Adipocyte (in vitro differentiated cells): ENCODE data around the gene SYCP2.

Experiments used
- DNase-seq: peaks from one replicate; pipeline ENCODE4 v3.0.0-alpha.2; 2015; ENCODE audit warnings: low read depth
- H3K27me3 ChIP-seq: replicated peaks from 2 replicates; pipeline ENCODE4 v1.7.0; 2013; ENCODE audit warnings: mild to moderate bottlenecking, low read length, moderate library complexity; ENCODE audit not compliant: control insufficient read depth, insufficient read depth
- H3K36me3 ChIP-seq: 2 replicates; pipeline ENCODE4 v1.7.0; 2013; ENCODE audit warnings: low read length, mild to moderate bottlenecking, moderate library complexity; ENCODE audit not compliant: control insufficient read depth, insufficient read depth, severe bottlenecking
- H3K4me1 ChIP-seq: 2 replicates; pipeline ENCODE4 v1.7.0; 2013; ENCODE audit warnings: mild to moderate bottlenecking, low read length, moderate library complexity; ENCODE audit not compliant: control insufficient read depth, insufficient read depth
- H3K4me3 ChIP-seq: 2 replicates; pipeline ENCODE4 v1.7.0; 2013; ENCODE audit warnings: mild to moderate bottlenecking, low read length, moderate library complexity
- H3K9ac ChIP-seq: 2 replicates; pipeline ENCODE4 v1.7.0; 2013; ENCODE audit warnings: mild to moderate bottlenecking, low read length, moderate library complexity
- H3K9me3 ChIP-seq: 2 replicates; pipeline ENCODE4 v1.7.0; 2013; ENCODE audit warnings: mild to moderate bottlenecking, low read length, moderate library complexity; ENCODE audit not compliant: control insufficient read depth

SYCP2 gene

GRCh38 chr20:59933849-59934585 is 580 bp upstream of the SYCP2 start:
- H3K9ac ChIP-seq: peak overlapping the region; percentile 71
- peak; percentile 95 for DNase-seq
- H3K4me3 ChIP-seq: peak overlapping the region; percentile 85
- no peaks in the 10 kb centered on the region for H3K27me3 ChIP-seq
- H3K9me3 ChIP-seq: no peaks in the 10 kb centered on the region
- peaks cover 31% of the 10 kb centered on the region for H3K4me1 ChIP-seq
- no peaks in the 10 kb centered on the region for H3K36me3 ChIP-seq

GRCh38 chr20:59932616-59933295 is 681 bp downstream of the SYCP2 start:
- Histone ChIP-seq H3K4me1 (peaks cover 18% of the 10 kb centered on the region), H3K36me3 (no peaks in the 10 kb centered on the region), H3K27me3 (no peaks in the 10 kb centered on the region), H3K9ac (no peak overlapping the region), H3K4me3 (no peak overlapping the region), H3K9me3 (no peaks in the 10 kb centered on the region)
- no peak for DNase-seq

- H3K27me3 ChIP-seq: no peaks in the 10 kb centered on the region
- no peaks in the 10 kb centered on the region for H3K9me3 ChIP-seq
- no peak overlapping the region for H3K9ac ChIP-seq
- DNase-seq: peak; percentile 45
- H3K36me3 ChIP-seq: no peaks in the 10 kb centered on the region
- H3K4me3 ChIP-seq: no peak overlapping the region
- H3K4me1 ChIP-seq: peaks cover 8% of the 10 kb centered on the region
These were observed 1.7 kb downstream of the SYCP2 start for GRCh38 chr20:59931511-59932312.

GRCh38 chr20:59925899-59926298 is 7.5 kb downstream of the SYCP2 start:
- no peak overlapping the region for H3K4me3 ChIP-seq
- H3K9me3 ChIP-seq: no peaks in the 10 kb centered on the region

GRCh38 chr20:59925359-59925758 is 8.1 kb downstream of the SYCP2 start:
- no peak overlapping the region for H3K9ac ChIP-seq
- H3K4me3 ChIP-seq: no peak overlapping the region
- DNase-seq: no peak
- H3K4me1 ChIP-seq: peaks cover 6% of the 10 kb centered on the region
- no peaks in the 10 kb centered on the region for H3K36me3 ChIP-seq
- no peaks in the 10 kb centered on the region for H3K27me3 ChIP-seq
- no peaks in the 10 kb centered on the region for H3K9me3 ChIP-seq

More at GRCh38 chr20:59925899-59926298, 7.5 kb downstream of the SYCP2 start:
- no peak for DNase-seq
- no peaks in the 10 kb centered on the region for H3K27me3 ChIP-seq
- no peaks in the 10 kb centered on the region for H3K36me3 ChIP-seq
- no peak overlapping the region for H3K9ac ChIP-seq
- H3K4me1 ChIP-seq: peaks cover under 1% of the 10 kb centered on the region

GRCh38 chr20:59923514-59923913 is 9.9 kb downstream of the SYCP2 start:
- H3K4me1 ChIP-seq: peaks cover 9% of the 10 kb centered on the region
- H3K36me3 ChIP-seq: no peaks in the 10 kb centered on the region
- no peak for DNase-seq

GRCh38 chr20:59920944-59921343 is 12.5 kb downstream of the SYCP2 start:
- H3K36me3 ChIP-seq: no peaks in the 10 kb centered on the region

More at GRCh38 chr20:59923514-59923913, 9.9 kb downstream of the SYCP2 start:
- no peaks in the 10 kb centered on the region for H3K27me3 ChIP-seq
- no peaks in the 10 kb centered on the region for H3K9me3 ChIP-seq
- H3K4me3 ChIP-seq: no peak overlapping the region
- no peak overlapping the region for H3K9ac ChIP-seq

GRCh38 chr20:59912609-59913008 is 20.8 kb downstream of the SYCP2 start:
- peaks cover 1% of the 10 kb centered on the region for H3K4me1 ChIP-seq
- no peaks in the 10 kb centered on the region for H3K27me3 ChIP-seq
- H3K9me3 ChIP-seq: no peaks in the 10 kb centered on the region
- H3K4me3 ChIP-seq: no peak overlapping the region
- H3K36me3 ChIP-seq: no peaks in the 10 kb centered on the region
- DNase-seq: no peak
- no peak overlapping the region for H3K9ac ChIP-seq

More at GRCh38 chr20:59920944-59921343, 12.5 kb downstream of the SYCP2 start:
- peaks cover 14% of the 10 kb centered on the region for H3K4me1 ChIP-seq
- H3K9ac ChIP-seq: no peak overlapping the region
- peak; percentile 53 for DNase-seq
- H3K9me3 ChIP-seq: no peaks in the 10 kb centered on the region
- H3K4me3 ChIP-seq: no peak overlapping the region
- H3K27me3 ChIP-seq: no peaks in the 10 kb centered on the region

- Histone ChIP-seq H3K36me3 (no peaks in the 10 kb centered on the region), H3K4me1 (no peaks in the 10 kb centered on the region), H3K4me3 (no peak overlapping the region), H3K9me3 (no peaks in the 10 kb centered on the region), H3K9ac (no peak overlapping the region), H3K27me3 (no peaks in the 10 kb centered on the region)
- no peak for DNase-seq
These were observed 22.4 kb downstream of the SYCP2 start for GRCh38 chr20:59911041-59911440.

GRCh38 chr20:59908855-59909254 is 24.6 kb downstream of the SYCP2 start:
- DNase-seq: no peak
- no peaks in the 10 kb centered on the region for H3K4me1 ChIP-seq
- H3K4me3 ChIP-seq: no peak overlapping the region
- H3K36me3 ChIP-seq: no peaks in the 10 kb centered on the region
- no peaks in the 10 kb centered on the region for H3K27me3 ChIP-seq
- no peak overlapping the region for H3K9ac ChIP-seq
- H3K9me3 ChIP-seq: no peaks in the 10 kb centered on the region

GRCh38 chr20:59903621-59904020 is 29.8 kb downstream of the SYCP2 start:
- H3K27me3 ChIP-seq: no peaks in the 10 kb centered on the region
- H3K4me1 ChIP-seq: no peaks in the 10 kb centered on the region
- DNase-seq: no peak
- no peak overlapping the region for H3K9ac ChIP-seq
- H3K4me3 ChIP-seq: no peak overlapping the region
- no peaks in the 10 kb centered on the region for H3K9me3 ChIP-seq
- H3K36me3 ChIP-seq: no peaks in the 10 kb centered on the region
